ENCODE measurements around the gene LRRC37A2.
A peak's percentile ranks its signal among the peaks of the same experiment; 100 is the strongest.
"Not testable (repeated sequence)": the region's sequence is repeated elsewhere in the genome, so short reads cannot be mapped to it uniquely, and the experiment has no call there.

The LRRC37A2 gene

GRCh38 chr17:46566284-46566683 is 54.0 kb downstream of the LRRC37A2 start:
- H3K9ac ChIP-seq (ENCODE audit: low read length); H3K36me3 ChIP-seq (ENCODE audit: control insufficient read depth, insufficient read depth, low read length); H3K4me3 ChIP-seq (ENCODE audit: low read length): not testable (repeated sequence)

GRCh38 chr17:46566980-46567379 is 54.7 kb downstream of the LRRC37A2 start:
- not testable (repeated sequence) for H3K27me3 ChIP-seq (ENCODE audit: control insufficient read depth, insufficient read depth, low read length); H3K9ac ChIP-seq (ENCODE audit: low read length); H3K4me1 ChIP-seq (ENCODE audit: control insufficient read depth, insufficient read depth, low read length); H3K36me3 ChIP-seq (ENCODE audit: control insufficient read depth, insufficient read depth, low read length); H3K27ac ChIP-seq (ENCODE audit: low read depth, low read length); H3K4me3 ChIP-seq (ENCODE audit: low read length)

More at GRCh38 chr17:46566284-46566683, 54.0 kb downstream of the LRRC37A2 start:
- not testable (repeated sequence) for H3K27me3 ChIP-seq (ENCODE audit: control insufficient read depth, insufficient read depth, low read length); H3K27ac ChIP-seq (ENCODE audit: low read depth, low read length); H3K4me1 ChIP-seq (ENCODE audit: control insufficient read depth, insufficient read depth, low read length)

GRCh38 chr17:46571796-46572195 is 59.5 kb downstream of the LRRC37A2 start:
- H3K4me1 ChIP-seq (ENCODE audit: control insufficient read depth, insufficient read depth, low read length); H3K27ac ChIP-seq (ENCODE audit: low read depth, low read length); H3K4me3 ChIP-seq (ENCODE audit: low read length); H3K27me3 ChIP-seq (ENCODE audit: control insufficient read depth, insufficient read depth, low read length); H3K36me3 ChIP-seq (ENCODE audit: control insufficient read depth, insufficient read depth, low read length); H3K9ac ChIP-seq (ENCODE audit: low read length): not testable (repeated sequence)

GRCh38 chr17:46579083-46580075 is 67.1 kb downstream of the LRRC37A2 start, which contains the start of gene ARL17A:
Gene ARL17A (minus strand): TSS chr17:46579691. CDS start chr17:46576322, 3,369 bp downstream.
- not testable (repeated sequence) for H3K4me3 ChIP-seq (ENCODE audit: low read length); H3K27me3 ChIP-seq (ENCODE audit: control insufficient read depth, insufficient read depth, low read length); H3K36me3 ChIP-seq (ENCODE audit: control insufficient read depth, insufficient read depth, low read length); H3K9ac ChIP-seq (ENCODE audit: low read length); H3K4me1 ChIP-seq (ENCODE audit: control insufficient read depth, insufficient read depth, low read length)
- peak within 1 kb of the TSS; percentile 51 for H3K27ac ChIP-seq (ENCODE audit: low read depth, low read length)

GRCh38 chr17:46580082-46580481 is 67.8 kb downstream of the LRRC37A2 start:
- H3K4me3 ChIP-seq (ENCODE audit: low read length); H3K36me3 ChIP-seq (ENCODE audit: control insufficient read depth, insufficient read depth, low read length); H3K27me3 ChIP-seq (ENCODE audit: control insufficient read depth, insufficient read depth, low read length); H3K4me1 ChIP-seq (ENCODE audit: control insufficient read depth, insufficient read depth, low read length); H3K9ac ChIP-seq (ENCODE audit: low read length): not testable (repeated sequence)
- peak overlapping the region; percentile 51 for H3K27ac ChIP-seq (ENCODE audit: low read depth, low read length)

GRCh38 chr17:46585444-46585843 is 73.2 kb downstream of the LRRC37A2 start:
- H3K9ac ChIP-seq (ENCODE audit: low read length); H3K36me3 ChIP-seq (ENCODE audit: control insufficient read depth, insufficient read depth, low read length); H3K4me1 ChIP-seq (ENCODE audit: control insufficient read depth, insufficient read depth, low read length); H3K4me3 ChIP-seq (ENCODE audit: low read length); H3K27ac ChIP-seq (ENCODE audit: low read depth, low read length); H3K27me3 ChIP-seq (ENCODE audit: control insufficient read depth, insufficient read depth, low read length): not testable (repeated sequence)

- not testable (repeated sequence) for H3K27ac ChIP-seq (ENCODE audit: low read depth, low read length); H3K9ac ChIP-seq (ENCODE audit: low read length); H3K36me3 ChIP-seq (ENCODE audit: control insufficient read depth, insufficient read depth, low read length); H3K4me1 ChIP-seq (ENCODE audit: control insufficient read depth, insufficient read depth, low read length); H3K4me3 ChIP-seq (ENCODE audit: low read length); H3K27me3 ChIP-seq (ENCODE audit: control insufficient read depth, insufficient read depth, low read length)
Observed at GRCh38 chr17:46590157-46591146, 78.2 kb downstream of the LRRC37A2 start, which contains the start of gene NSF. Gene NSF (plus strand): TSS chr17:46590669. CDS start chr17:46590776, 107 bp downstream.

- not testable (repeated sequence) for H3K9ac ChIP-seq (ENCODE audit: low read length); H3K4me3 ChIP-seq (ENCODE audit: low read length); H3K36me3 ChIP-seq (ENCODE audit: control insufficient read depth, insufficient read depth, low read length); H3K27ac ChIP-seq (ENCODE audit: low read depth, low read length); H3K4me1 ChIP-seq (ENCODE audit: control insufficient read depth, insufficient read depth, low read length); H3K27me3 ChIP-seq (ENCODE audit: control insufficient read depth, insufficient read depth, low read length)
Observed at GRCh38 chr17:46591332-46591731, 79.1 kb downstream of the LRRC37A2 start.

- not testable (repeated sequence) for H3K4me3 ChIP-seq (ENCODE audit: low read length); H3K27ac ChIP-seq (ENCODE audit: low read depth, low read length); H3K4me1 ChIP-seq (ENCODE audit: control insufficient read depth, insufficient read depth, low read length); H3K27me3 ChIP-seq (ENCODE audit: control insufficient read depth, insufficient read depth, low read length); H3K36me3 ChIP-seq (ENCODE audit: control insufficient read depth, insufficient read depth, low read length); H3K9ac ChIP-seq (ENCODE audit: low read length)
Observed at GRCh38 chr17:46598344-46598931, 86.2 kb downstream of the LRRC37A2 start.

GRCh38 chr17:46600767-46601166 is 88.5 kb downstream of the LRRC37A2 start:
- not testable (repeated sequence) for H3K9ac ChIP-seq (ENCODE audit: low read length); H3K27ac ChIP-seq (ENCODE audit: low read depth, low read length); H3K4me3 ChIP-seq (ENCODE audit: low read length); H3K4me1 ChIP-seq (ENCODE audit: control insufficient read depth, insufficient read depth, low read length); H3K27me3 ChIP-seq (ENCODE audit: control insufficient read depth, insufficient read depth, low read length); H3K36me3 ChIP-seq (ENCODE audit: control insufficient read depth, insufficient read depth, low read length)

- not testable (repeated sequence) for H3K4me1 ChIP-seq (ENCODE audit: control insufficient read depth, insufficient read depth, low read length); H3K27me3 ChIP-seq (ENCODE audit: control insufficient read depth, insufficient read depth, low read length); H3K9ac ChIP-seq (ENCODE audit: low read length); H3K4me3 ChIP-seq (ENCODE audit: low read length); H3K27ac ChIP-seq (ENCODE audit: low read depth, low read length); H3K36me3 ChIP-seq (ENCODE audit: control insufficient read depth, insufficient read depth, low read length)
Observed at GRCh38 chr17:46603125-46603524, 90.9 kb downstream of the LRRC37A2 start.

Data from rectal smooth muscle tissue (tissue), 1 donor.